T follicular helper cell (primary cell): ENCODE results near the gene TMEM9B.

Experiments
- DNase-seq: peaks from one replicate; pipeline ENCODE4 v3.0.0-alpha.2; 2020; ENCODE audit warnings: low read depth

TMEM9B gene

DNA sequence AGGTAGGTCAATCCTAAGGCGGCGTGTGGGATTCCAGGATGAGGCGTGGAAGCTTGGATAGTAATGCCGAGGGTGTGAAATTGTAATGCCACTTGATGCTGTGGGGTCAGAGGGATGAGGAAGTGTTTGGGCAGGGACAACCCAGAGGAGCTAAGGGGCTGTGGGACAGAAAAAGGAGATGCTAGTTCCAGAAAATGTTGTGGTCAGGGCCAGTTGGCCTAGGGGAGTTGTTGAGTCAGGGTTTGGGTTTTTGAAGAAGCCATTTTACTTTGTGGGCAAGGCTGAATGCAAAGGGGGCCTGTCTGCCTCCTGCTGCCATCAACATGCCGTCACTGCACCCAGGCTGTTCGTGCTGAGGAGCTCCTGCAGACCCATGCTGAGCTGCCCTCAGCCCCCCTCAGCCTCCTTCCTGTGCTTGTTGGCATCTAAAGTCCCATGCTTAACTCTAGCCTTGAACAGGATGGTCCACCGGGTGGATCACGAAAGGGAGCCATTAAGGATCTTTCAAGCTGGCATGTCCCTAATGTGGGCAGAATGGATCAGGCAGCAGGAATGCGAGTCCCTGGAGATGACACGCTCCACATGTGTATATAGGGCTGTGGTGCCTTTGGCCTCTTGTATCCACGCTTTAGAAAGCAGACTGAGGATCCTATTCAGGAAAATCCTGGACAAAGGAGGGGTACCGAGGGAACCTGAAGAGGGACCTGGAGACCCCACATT, 33.6 kb downstream of the TMEM9B start:
- no peak for DNase-seq

DNA sequence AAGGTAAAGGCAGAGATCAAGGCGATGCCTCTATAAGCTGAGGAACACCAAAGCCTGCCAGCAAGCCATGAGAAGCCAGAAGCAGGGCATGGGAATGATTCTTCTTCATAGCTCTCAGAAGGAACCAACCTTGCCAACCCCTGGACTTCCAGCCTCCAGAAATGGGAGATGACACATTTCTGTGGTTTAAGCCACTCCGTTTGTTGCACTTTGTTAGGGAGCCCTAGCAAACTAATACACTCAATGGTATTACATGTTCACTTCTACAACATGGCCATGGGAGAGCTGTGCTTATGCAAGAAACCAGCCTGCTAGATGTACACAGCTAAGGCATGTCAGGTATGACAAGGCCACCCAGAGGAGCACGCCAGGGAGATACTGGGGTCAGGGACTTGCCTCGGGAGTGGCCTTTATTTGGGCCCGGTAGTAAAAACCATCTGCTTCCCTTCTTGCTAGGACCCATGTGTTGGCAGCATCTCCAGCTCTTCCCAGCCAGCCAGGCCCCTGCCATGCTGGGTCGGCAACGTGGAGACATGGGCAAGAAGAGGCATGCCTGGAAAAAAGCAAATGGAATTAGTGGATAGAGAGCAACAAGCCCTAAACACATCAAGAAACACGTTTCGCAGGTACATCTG, 35.1 kb downstream of the TMEM9B start:
- no peak for DNase-seq

DNA sequence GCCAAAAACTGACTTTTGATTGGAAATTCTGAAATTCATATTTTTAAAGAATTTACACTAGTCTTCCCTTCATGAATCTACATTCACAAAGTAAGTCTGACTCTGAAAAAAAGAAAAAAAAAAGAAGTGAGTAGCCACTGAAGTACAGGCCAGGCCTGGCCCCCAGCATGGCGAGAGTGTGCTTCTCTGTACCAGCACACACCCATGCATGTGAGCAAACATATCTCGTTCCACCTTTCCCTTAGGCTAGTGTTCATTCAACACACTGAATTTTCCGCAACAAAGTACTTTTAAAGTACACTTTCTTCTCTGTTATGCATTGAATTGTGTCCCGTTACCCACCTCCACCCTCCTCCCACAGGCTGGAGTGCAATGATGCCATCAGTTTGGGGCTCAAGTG, 36.0 kb downstream of the TMEM9B start:
- no peak for DNase-seq

DNA sequence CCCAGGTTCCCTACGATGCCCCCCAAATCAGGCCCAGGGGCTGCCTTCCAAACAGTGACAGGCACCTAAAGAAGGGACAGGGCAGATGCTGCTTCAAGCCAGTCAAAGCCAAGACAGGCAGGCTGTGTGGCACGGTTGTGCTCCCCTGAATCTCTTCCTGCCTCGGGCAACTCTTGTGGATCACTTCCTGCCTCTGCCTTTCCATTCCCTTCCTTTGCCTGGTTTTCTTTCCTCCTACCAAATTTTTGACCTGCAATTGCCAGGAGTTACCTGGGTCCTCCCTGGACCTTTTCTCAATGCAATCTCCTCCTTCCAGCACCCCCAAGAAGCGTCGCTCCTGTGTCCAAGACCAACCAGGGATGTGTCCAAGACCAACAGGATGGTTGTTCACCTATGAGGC, 37.0 kb downstream of the TMEM9B start:
- no peak for DNase-seq

DNA sequence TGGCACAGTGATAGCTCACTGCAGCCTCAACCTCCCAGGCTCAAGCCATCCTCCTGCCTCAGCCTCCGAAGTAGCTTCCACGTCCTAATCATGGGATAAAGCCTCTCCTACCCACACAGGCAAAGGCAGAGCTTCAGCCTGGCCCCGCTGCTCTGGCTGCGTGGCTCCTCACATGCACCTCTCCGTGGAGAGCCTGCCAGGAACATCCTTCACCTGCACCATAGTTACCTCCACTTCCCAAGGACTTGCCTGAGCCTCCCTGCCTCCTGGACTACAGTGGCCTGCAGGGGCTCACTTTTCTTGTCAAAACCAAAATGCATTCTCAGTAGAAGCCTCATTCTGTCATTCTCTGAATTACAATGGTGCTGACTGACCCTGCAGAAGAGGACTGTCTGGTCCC, 38.0 kb downstream of the TMEM9B start:
- DNase-seq, result no peak

DNA sequence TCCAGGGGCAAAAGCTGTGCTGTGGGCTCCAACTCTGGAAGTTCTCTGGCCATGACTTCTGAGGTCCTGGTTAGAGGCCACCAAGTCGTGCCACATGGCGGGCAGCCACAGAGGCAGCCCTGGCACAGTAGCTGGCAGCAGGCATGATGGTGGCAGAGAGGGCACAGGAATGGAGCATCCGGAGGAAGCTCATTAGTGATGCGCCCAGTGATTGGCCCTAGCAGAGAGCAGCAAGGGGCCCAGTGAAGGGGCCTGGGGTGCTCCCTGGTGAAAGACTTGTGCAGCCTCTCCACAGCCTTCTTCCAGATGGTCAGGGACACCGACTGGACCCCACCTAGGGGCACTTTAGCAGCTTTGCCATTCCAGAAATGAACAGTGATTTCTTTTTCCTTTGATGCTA, 38.5 kb downstream of the TMEM9B start:
- no peak for DNase-seq

DNA sequence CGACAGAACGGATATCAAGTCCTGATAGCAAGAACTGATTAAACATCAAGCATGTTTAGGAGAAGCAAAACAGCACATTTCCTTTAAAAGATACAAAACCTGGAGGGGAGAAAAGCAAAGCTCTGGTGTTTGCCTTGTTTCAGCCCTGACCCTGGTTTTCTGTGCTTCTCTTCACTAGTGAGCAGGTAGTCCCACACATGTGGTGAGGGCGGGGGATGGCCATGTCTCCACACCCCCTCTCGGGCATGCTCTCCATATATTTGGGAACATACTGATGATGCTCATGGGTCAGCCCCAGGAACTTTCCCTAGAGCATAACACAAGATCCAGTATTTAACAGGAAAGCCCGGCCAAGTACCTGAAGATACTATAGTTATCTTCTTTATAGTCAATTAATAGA, 41.6 kb downstream of the TMEM9B start:
- DNase-seq, result no peak

DNA sequence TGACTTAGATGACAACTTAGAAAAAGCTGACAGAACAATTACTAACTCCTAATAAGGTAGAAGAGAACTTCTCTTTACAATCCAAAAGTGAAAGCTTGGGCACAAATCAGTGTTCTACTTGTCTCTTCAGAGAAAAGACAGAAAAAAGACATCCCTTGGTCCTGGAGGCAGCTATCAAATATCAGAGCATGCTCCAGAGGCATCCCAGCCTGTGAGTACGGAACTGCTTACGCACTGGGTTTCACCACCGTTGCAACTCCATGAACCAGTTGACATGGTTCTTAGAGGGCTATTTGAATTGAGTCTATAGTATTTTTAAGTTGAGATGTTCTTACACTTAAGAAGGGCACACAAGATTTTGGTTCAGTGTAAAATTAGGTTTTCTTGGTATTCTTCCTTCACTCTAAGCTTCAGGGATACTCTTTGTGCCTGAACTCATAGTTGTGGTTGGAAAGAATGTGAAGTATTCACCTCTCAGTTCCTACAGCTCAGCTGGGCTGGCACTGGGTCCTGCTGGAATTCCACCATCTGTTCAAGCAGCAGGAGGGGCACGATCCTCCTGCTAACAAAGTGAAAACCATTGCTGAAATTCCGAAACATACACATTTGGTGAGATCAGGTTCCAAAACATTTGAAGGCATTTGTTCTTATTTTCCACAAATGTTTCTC, 47.0 kb downstream of the TMEM9B start:
- DNase-seq, result no peak

DNA sequence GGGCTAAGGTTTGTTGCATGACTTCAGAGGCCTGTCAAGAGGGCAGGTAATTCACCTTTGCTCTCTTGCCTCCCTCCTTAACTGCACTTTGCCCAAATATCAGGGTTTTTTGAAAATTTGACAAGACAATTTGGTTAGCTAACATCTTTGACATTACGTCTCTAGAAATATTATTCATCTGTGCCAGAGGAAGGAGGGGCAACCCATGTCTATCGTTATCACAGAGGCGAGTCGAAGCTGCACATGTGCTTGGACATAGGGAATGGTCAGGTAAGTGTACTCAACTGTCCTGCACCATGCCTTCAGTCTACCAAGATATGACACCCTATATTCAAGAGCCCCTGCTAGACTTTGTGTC, 49.6 kb downstream of the TMEM9B start:
- DNase-seq, result no peak

DNA sequence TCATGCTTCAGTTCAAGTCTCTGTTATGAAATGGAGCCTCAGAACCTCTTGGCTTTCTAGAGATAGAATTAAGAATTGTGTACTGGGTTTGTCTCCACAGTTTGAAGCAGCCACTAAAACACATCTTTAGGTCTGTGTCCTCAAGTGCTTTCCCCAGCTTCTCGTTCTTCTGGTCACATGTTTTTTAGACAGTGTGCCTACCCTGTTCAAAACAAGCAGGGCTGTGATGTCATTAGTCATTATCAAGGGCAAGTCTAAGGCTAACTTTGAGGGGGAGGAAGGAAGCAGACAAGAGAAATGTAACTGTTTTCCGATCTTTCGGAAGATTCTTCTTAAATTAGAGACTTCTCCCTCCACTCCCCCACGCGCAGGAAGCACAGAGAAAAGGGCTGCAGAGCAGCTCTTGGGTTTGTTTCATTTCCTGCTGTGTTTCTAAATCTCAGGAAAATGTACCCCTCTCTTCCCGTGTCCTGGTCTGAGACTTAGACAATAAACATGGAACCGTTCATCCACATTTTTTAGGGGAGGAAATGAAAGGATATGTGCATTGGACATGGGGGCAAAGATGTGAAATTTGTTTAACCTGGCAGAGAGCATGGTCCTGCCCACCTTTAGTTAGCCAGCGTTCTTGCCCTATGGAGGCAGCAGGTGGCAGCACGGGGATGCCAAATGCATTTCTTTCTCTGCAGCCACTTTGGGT, 50.1 kb downstream of the TMEM9B start:
- DNase-seq, result peak; percentile 20

DNA sequence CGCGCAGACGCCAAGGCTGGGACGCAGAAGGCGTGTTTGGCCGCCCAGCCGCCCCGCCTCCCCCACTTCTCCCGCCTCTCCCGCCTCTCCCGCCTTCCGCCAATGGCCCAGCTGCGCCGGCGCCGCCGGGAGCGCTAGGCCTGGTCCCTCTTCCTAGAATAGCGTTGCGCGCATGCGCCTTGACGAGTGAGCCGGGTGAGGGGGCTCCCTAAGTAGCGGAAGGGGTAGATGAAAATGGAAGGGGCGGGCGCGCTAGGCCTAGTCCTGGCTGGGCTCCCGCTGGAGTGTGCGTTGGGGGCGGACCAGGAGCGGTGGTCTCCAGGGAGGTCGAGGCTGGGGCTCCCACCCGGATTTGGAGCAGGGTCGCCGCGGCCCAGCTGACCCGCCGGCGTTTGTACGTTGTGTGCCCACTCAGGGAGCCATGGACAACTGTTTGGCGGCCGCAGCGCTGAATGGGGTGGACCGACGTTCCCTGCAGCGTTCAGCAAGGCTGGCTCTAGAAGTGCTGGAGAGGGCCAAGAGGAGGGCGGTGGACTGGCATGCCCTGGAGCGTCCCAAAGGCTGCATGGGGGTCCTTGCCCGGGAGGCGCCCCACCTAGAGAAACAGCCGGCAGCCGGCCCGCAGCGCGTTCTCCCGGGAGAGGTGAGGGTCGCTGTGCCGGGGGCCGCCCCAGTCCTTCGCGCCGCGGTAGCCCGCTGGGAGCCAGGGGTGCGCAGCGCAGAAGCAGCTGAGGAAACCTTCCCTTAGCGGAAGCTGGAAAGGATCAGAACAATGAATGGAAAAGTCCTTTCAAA, 53.0 kb downstream of the TMEM9B start, which contains the start of gene AKIP1:
Gene AKIP1 (plus strand): TSS at position 161 of the 795 bp plus-strand sequence. CDS start 261 bp downstream, at position 422.
- peak; percentile 66 for DNase-seq

DNA sequence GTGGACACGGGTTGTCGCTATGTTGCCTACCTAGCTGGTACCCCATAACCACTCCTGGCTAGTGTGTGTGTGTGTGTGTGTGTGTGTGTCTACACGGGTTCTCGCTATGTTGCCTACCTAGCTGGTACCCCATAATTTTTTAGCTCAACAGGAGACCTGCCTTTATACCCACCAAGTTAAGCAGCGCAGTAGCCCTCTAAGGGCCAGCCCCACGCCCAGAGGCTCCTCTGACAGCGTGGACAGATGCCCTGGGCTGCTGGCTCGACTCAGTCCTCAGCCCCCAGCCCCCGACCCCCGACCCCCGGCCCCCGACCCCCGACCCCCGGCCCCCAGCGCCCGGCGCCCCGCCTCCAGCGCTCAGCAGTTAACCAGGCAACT, 53.6 kb downstream of the TMEM9B start:
- no peak for DNase-seq

DNA sequence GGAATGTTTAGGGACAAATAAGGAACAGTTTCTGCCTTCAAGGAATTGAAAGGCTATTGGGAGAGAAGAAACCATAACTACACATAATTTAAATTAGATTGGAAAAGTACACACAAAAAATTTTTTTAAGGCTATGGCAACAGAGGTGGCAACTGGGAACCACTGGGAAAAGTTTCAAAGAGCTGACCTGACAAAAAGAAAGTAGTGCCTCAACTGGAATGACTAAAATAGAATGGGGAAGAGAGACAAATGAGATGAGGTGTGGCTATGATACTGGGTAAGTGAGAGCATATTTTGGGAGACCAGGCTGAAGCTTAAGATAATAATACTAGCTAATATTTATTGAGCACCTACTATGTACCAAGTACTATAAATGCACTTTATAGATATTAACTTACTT, 56.1 kb downstream of the TMEM9B start:
- DNase-seq, result no peak

DNA sequence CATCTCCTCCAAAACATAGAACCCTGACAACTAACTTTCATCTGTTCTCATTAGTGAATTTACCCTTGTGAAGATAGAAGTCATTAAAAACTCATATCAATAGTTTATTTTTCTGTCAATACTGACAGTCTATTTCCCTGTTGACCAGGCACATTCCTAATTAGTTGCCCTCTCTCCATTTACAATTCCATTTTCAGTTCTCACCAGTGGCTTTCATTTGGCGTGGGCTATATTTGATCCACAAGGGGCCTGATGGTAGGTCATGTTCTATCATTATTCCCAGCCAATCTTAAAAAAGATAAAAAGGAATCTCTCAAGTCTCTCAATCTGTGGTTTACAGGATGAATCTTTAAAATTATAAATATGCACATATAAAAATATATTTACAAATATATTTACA, 57.1 kb downstream of the TMEM9B start:
- DNase-seq, result no peak

DNA sequence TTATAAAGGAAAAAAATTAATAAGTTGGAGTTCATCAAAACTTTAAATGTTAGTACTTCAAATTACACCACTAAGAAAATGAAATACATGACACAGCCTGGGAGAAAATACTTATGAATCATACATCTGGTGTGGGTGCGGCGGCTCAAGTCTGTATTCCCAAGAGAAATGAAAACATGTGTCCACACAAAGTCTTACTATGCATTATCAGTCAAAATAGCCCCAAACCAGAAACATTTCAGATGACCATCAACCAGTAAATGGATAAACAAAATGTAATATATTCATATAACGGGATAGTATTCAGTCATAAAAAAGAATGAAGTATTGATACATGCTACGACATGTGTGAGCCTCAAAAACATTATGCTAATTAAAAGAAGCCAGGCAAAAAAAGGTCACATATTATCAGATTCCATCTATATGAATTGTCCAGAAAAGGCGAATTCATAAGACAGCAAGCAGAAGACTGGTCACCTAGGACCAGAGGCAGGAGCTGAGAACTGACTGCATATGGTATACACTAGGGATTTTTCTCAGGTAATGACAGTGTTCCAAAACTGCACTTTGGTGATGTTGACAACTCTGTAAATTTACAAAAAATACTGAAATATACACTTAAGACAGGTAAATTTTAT, 58.6 kb downstream of the TMEM9B start:
- no peak for DNase-seq

DNA sequence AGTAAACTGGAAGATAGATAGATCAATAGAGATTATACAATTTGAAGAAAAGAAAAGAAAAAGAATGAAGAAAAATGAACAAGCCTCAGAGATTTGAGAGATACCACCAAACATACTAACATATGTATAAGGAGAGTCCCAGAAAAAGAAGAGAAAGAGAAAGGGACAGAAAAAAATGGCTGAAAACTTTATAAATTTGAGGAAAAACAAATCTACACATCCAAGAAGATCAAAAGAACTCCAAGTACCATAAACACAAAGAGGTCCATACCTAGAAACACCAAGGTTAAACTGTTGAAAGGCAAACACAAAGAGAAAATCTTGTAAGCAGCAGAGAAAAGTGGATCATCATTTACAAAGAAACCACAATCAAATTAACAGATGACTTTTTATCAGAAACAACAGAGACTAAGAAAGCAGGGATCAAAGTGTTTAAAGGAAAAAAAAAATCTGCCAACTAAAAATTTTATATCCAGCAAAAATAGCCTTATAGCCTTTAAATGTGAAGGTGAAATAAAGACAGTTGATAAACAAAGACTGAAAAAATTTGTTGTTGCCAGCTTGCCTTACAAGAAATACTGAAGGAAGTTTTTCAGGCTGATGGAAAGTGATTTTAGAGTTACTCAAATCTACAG, 65.0 kb downstream of the TMEM9B start:
- DNase-seq, result no peak
